Thyroid gland (tissue), 4 donors: ENCODE data around the gene ANKRD13D.

Experiments
- POLR2A ChIP-seq, 2 donors: fragments of 450-650 bp; IDR thresholded peaks; one replicate each; pipeline ENCODE4 v1.6.1; 2017; ENCODE audit warnings: antibody characterized with exemption in 2 of 2, mild to moderate bottlenecking in 2 of 2, moderate library complexity in 1 of 2
- TF ChIP-seq, protein P1 (sequence below), 6 experiments: fragments of 200-600 bp in 3 of 6; fragments of 450-650 bp in 3 of 6; sonication (generic) in 3 of 6; IDR thresholded peaks; one replicate each; pipeline ENCODE4 v1.5.1; 2016 to 2019; ENCODE audit warnings: antibody characterized with exemption in 6 of 6, mild to moderate bottlenecking in 2 of 6, inconsistent platforms in 1 of 6, moderate library complexity in 1 of 6

DNA sequence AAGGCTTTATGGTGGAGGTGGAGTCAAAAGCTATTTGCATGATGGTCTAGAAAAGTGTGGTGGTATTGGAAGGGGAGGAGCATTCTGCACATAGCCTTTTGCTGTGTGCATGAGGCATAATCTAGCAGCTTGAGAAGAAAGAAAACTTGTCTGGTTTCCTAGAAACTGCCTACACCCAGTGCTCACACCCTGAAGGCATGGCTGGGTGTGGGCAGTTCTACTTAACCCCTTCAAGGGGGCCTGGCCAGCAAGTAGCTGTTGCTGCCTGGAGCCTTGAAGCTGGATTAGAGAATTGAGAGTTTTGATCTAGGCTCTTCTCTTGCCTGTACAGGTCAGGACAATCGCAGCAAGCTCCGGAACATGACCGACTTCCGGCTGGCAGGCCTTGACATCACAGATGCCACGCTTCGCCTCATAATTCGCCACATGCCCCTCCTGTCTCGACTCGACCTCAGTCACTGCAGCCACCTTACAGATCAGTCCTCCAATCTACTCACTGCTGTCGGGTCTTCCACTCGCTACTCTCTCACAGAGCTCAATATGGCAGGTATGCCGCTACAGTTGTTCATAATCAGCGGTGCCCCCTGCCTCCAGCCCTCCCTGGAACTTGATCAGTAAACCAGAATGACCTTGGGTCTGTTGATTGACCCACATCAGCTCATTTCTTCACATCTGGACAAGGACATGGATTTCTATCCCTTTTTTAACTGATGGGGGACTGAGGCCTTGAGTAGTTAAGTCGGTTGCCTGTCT lies 35.1 kb upstream of the ANKRD13D start:
- TF ChIP-seq, protein P1, sequence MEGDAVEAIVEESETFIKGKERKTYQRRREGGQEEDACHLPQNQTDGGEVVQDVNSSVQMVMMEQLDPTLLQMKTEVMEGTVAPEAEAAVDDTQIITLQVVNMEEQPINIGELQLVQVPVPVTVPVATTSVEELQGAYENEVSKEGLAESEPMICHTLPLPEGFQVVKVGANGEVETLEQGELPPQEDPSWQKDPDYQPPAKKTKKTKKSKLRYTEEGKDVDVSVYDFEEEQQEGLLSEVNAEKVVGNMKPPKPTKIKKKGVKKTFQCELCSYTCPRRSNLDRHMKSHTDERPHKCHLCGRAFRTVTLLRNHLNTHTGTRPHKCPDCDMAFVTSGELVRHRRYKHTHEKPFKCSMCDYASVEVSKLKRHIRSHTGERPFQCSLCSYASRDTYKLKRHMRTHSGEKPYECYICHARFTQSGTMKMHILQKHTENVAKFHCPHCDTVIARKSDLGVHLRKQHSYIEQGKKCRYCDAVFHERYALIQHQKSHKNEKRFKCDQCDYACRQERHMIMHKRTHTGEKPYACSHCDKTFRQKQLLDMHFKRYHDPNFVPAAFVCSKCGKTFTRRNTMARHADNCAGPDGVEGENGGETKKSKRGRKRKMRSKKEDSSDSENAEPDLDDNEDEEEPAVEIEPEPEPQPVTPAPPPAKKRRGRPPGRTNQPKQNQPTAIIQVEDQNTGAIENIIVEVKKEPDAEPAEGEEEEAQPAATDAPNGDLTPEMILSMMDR (IDR thresholded peaks at IDR 0.05), result no peak
- TF ChIP-seq POLR2A (IDR thresholded peaks at IDR 0.05), result no peak
